ENCODE measurements around the gene JAK2. TPM values are rescaled to one million over a fixed set of nuclear protein-coding genes. Genes with fewer than 3 reads are reported as not detected.
"Not testable (repeated sequence)": the region's sequence is repeated elsewhere in the genome, so short reads cannot be mapped to it uniquely, and the experiment has no call there.

The JAK2 gene
- total RNA-seq, 2 experiments from 2014 or later, result 27.2 to 30.0 TPM

- peaks cover 23% of the 10 kb centered on the region for H3K9me3 Mint-ChIP-seq
- peaks cover 68% of the 10 kb centered on the region for H3K36me3 Mint-ChIP-seq (ENCODE audit: low read depth)
- H3K27ac Mint-ChIP-seq, result no peak overlapping the region
- CTCF ChIA-PET, result no interaction called here
- DNase-seq, result no peak
- H3K4me1 Mint-ChIP-seq, result peaks cover 13% of the 10 kb centered on the region
- H3K27me3 Mint-ChIP-seq, result no peaks in the 10 kb centered on the region
- no peak overlapping the region for H3K4me3 Mint-ChIP-seq
- POLR2A ChIA-PET, result no interaction called here
Measured at GRCh38 chr9:5004481-5004880, 19.4 kb downstream of the JAK2 start.

GRCh38 chr9:5008202-5008601, 23.1 kb downstream of the JAK2 start:
- CTCF ChIA-PET, result no interaction called here
- H3K9me3 Mint-ChIP-seq, result peaks cover 16% of the 10 kb centered on the region

GRCh38 chr9:5013374-5013773, 28.3 kb downstream of the JAK2 start:
- DNase-seq, result no peak
- Mint-ChIP-seq H3K4me1 (peaks cover 9% of the 10 kb centered on the region), H3K9me3 (peaks cover 13% of the 10 kb centered on the region), H3K27me3 (no peaks in the 10 kb centered on the region), H3K4me3 (no peak overlapping the region), H3K36me3 (ENCODE audit: low read depth) (peaks cover 73% of the 10 kb centered on the region), H3K27ac (no peak overlapping the region)
- POLR2A ChIA-PET, result no interaction called here
- CTCF ChIA-PET, result interaction anchor here (0.7 kb wide), 1 partner anchor 877 kb away, joined by 3 read pairs; no protein-coding TSS in a partner anchor

More at GRCh38 chr9:5008202-5008601, 23.1 kb downstream of the JAK2 start:
- no peak overlapping the region for H3K27ac Mint-ChIP-seq
- H3K4me1 Mint-ChIP-seq, result peaks cover 10% of the 10 kb centered on the region
- no peaks in the 10 kb centered on the region for H3K27me3 Mint-ChIP-seq
- H3K36me3 Mint-ChIP-seq (ENCODE audit: low read depth), result peaks cover 58% of the 10 kb centered on the region
- POLR2A ChIA-PET, result no interaction called here
- H3K4me3 Mint-ChIP-seq, result no peak overlapping the region
- no peak for DNase-seq

GRCh38 chr9:5015934-5016333, 30.9 kb downstream of the JAK2 start:
- Mint-ChIP-seq H3K27me3 (no peaks in the 10 kb centered on the region), H3K9me3 (peaks cover 24% of the 10 kb centered on the region), H3K27ac (no peak overlapping the region), H3K4me3 (no peak overlapping the region), H3K4me1 (peaks cover 11% of the 10 kb centered on the region), H3K36me3 (ENCODE audit: low read depth) (peaks cover 83% of the 10 kb centered on the region)
- no peak for DNase-seq
- ChIA-PET CTCF (no interaction called here), POLR2A (no interaction called here)

GRCh38 chr9:5025416-5025815, 40.3 kb downstream of the JAK2 start:
- H3K36me3 Mint-ChIP-seq (ENCODE audit: low read depth), result peaks cover 79% of the 10 kb centered on the region
- no peak overlapping the region for H3K27ac Mint-ChIP-seq
- DNase-seq, result no peak
- ChIA-PET CTCF (no interaction called here), POLR2A (no interaction called here)
- no peak overlapping the region for H3K4me3 Mint-ChIP-seq
- no peaks in the 10 kb centered on the region for H3K9me3 Mint-ChIP-seq
- peaks cover 29% of the 10 kb centered on the region for H3K4me1 Mint-ChIP-seq
- H3K27me3 Mint-ChIP-seq, result no peaks in the 10 kb centered on the region

- Mint-ChIP-seq H3K4me1 (peaks cover 21% of the 10 kb centered on the region), H3K9me3 (peaks cover 14% of the 10 kb centered on the region), H3K36me3 (ENCODE audit: low read depth) (peaks cover 71% of the 10 kb centered on the region)
- H3K27ac Mint-ChIP-seq, CTCF ChIA-PET, H3K27me3 Mint-ChIP-seq, POLR2A ChIA-PET, H3K4me3 Mint-ChIP-seq, DNase-seq: not testable (repeated sequence)
Measured at GRCh38 chr9:5031941-5032340, 46.9 kb downstream of the JAK2 start.

GRCh38 chr9:5040730-5041389, 55.8 kb downstream of the JAK2 start:
- H3K27ac Mint-ChIP-seq, result no peak overlapping the region
- H3K27me3 Mint-ChIP-seq, result no peaks in the 10 kb centered on the region
- CTCF ChIA-PET, result no interaction called here
- POLR2A ChIA-PET, result no interaction called here
- H3K4me3 Mint-ChIP-seq, result no peak overlapping the region
- no peak for DNase-seq
- H3K36me3 Mint-ChIP-seq (ENCODE audit: low read depth), result peaks cover 63% of the 10 kb centered on the region
- H3K9me3 Mint-ChIP-seq, result peaks cover 14% of the 10 kb centered on the region
- peaks cover 2% of the 10 kb centered on the region for H3K4me1 Mint-ChIP-seq

GRCh38 chr9:5041390-5042115, 56.5 kb downstream of the JAK2 start:
- Mint-ChIP-seq H3K27me3 (no peaks in the 10 kb centered on the region), H3K4me1 (peaks cover 4% of the 10 kb centered on the region), H3K9me3 (peaks cover 14% of the 10 kb centered on the region), H3K36me3 (ENCODE audit: low read depth) (peaks cover 70% of the 10 kb centered on the region), H3K27ac (no peak overlapping the region), H3K4me3 (no peak overlapping the region)
- no peak for DNase-seq
- CTCF ChIA-PET, result no interaction called here
- POLR2A ChIA-PET, result no interaction called here

GRCh38 chr9:5042661-5043178, 57.6 kb downstream of the JAK2 start:
- Mint-ChIP-seq H3K4me3 (no peak overlapping the region), H3K9me3 (peaks cover 14% of the 10 kb centered on the region), H3K27ac (no peak overlapping the region), H3K36me3 (ENCODE audit: low read depth) (peaks cover 76% of the 10 kb centered on the region), H3K4me1 (peaks cover 6% of the 10 kb centered on the region), H3K27me3 (no peaks in the 10 kb centered on the region)
- no peak for DNase-seq
- ChIA-PET POLR2A (no interaction called here), CTCF (no interaction called here)

GRCh38 chr9:5043381-5043780, 58.3 kb downstream of the JAK2 start:
- Mint-ChIP-seq H3K4me1 (peaks cover 6% of the 10 kb centered on the region), H3K36me3 (ENCODE audit: low read depth) (peaks cover 82% of the 10 kb centered on the region), H3K27ac (no peak overlapping the region), H3K9me3 (peaks cover 14% of the 10 kb centered on the region), H3K4me3 (no peak overlapping the region), H3K27me3 (no peaks in the 10 kb centered on the region)
- ChIA-PET CTCF (no interaction called here), POLR2A (no interaction called here)
- no peak for DNase-seq

GRCh38 chr9:5044160-5044559, 59.1 kb downstream of the JAK2 start:
- Mint-ChIP-seq H3K27me3 (no peaks in the 10 kb centered on the region), H3K4me3 (no peak overlapping the region), H3K27ac (no peak overlapping the region), H3K9me3 (peaks cover 10% of the 10 kb centered on the region), H3K36me3 (ENCODE audit: low read depth) (peaks cover 80% of the 10 kb centered on the region), H3K4me1 (peaks cover 6% of the 10 kb centered on the region)
- no peak for DNase-seq
- ChIA-PET POLR2A (no interaction called here), CTCF (no interaction called here)

- Mint-ChIP-seq H3K9me3 (no peaks in the 10 kb centered on the region), H3K27ac (no peak overlapping the region), H3K27me3 (no peaks in the 10 kb centered on the region), H3K4me1 (no peaks in the 10 kb centered on the region), H3K36me3 (ENCODE audit: low read depth) (peaks cover 62% of the 10 kb centered on the region), H3K4me3 (no peak overlapping the region)
- ChIA-PET POLR2A (no interaction called here), CTCF (no interaction called here)
- DNase-seq, result no peak
Measured at GRCh38 chr9:5052838-5053237, 67.8 kb downstream of the JAK2 start.

- H3K27me3 Mint-ChIP-seq, result no peaks in the 10 kb centered on the region
- DNase-seq, result no peak
- H3K27ac Mint-ChIP-seq, result no peak overlapping the region
- no peaks in the 10 kb centered on the region for H3K9me3 Mint-ChIP-seq
- peaks cover 40% of the 10 kb centered on the region for H3K36me3 Mint-ChIP-seq (ENCODE audit: low read depth)
- CTCF ChIA-PET, result no interaction called here
- H3K4me3 Mint-ChIP-seq, result no peak overlapping the region
- H3K4me1 Mint-ChIP-seq, result peaks cover 12% of the 10 kb centered on the region
- POLR2A ChIA-PET, result no interaction called here
Measured at GRCh38 chr9:5062631-5063030, 77.6 kb downstream of the JAK2 start.

GRCh38 chr9:5072871-5073270, 87.8 kb downstream of the JAK2 start:
- Mint-ChIP-seq H3K4me1 (peaks cover 10% of the 10 kb centered on the region), H3K27ac (no peak overlapping the region), H3K4me3 (no peak overlapping the region), H3K36me3 (ENCODE audit: low read depth) (peaks cover 60% of the 10 kb centered on the region), H3K9me3 (no peaks in the 10 kb centered on the region), H3K27me3 (no peaks in the 10 kb centered on the region)
- CTCF ChIA-PET, result no interaction called here
- DNase-seq, result no peak
- POLR2A ChIA-PET, result no interaction called here

All from activated CD4-positive, alpha-beta memory T cell treated with anti-CD3 and anti-CD28 coated beads, Interleukin-2, amount 10 ng/mL, durations not matched to agents 7 days and 5 days (primary cell).